Endothelial cell of umbilical vein (primary cell): Measurements from ENCODE around the gene GADD45GIP1. TPM values are rescaled to one million over a fixed set of nuclear protein-coding genes. Genes with fewer than 3 reads are reported as not detected.

Experiments
- BruUV-seq: library from RNA; stranded (reverse); fragments of 400-500 nt; replicated peaks from 2 replicates; lab custom pipeline; 2021; lab: Mats Ljungman, UMichigan
- CTCF ChIA-PET: fragments of 300-600, 350-600 bp; sonication (Branson Sonifier 250); formaldehyde crosslinking; loops from one replicate; lab custom pipeline; 2021; ENCODE audit warnings: antibody characterized with exemption, inconsistent platforms; lab: Charles Lee
- POLR2A ChIA-PET: fragments of 300-600, 350-600 bp; sonication (Branson Sonifier 250); formaldehyde crosslinking; loops from one replicate; lab custom pipeline; 2021; ENCODE audit warnings: antibody characterized with exemption, inconsistent platforms; lab: Charles Lee
- DNase-seq: peaks from one replicate; pipeline ENCODE4 v3.0.0-alpha.2; 2011; ENCODE audit warnings: low read depth, low spot score
- FAIRE-seq: peaks from 2 replicates; lab custom pipeline; 2011; peaks lifted over from hg19 to GRCh38; lab: Jason Lieb, UNC
- H2AFZ ChIP-seq: 2 replicates; pipeline ENCODE4 v1.6.0; 2012; ENCODE audit warnings: low read depth, low read length, control low read depth, inconsistent platforms
- H3K27ac ChIP-seq: 2 replicates; pipeline ENCODE4 v1.5.1; 2011; ENCODE audit warnings: low read depth, mild to moderate bottlenecking, control low read depth, low read length, moderate library complexity; ENCODE audit not compliant: insufficient read depth
- H3K27me3 ChIP-seq, 2 experiments: 2 replicates each; pipeline versions ENCODE4 v1.6.0 to v1.6.1; 2011; ENCODE audit warnings: low read length in 2 of 2, mixed read lengths in 1 of 2; ENCODE audit not compliant: control insufficient read depth in 2 of 2, insufficient read depth in 2 of 2
- H3K36me3 ChIP-seq, 2 experiments: 2 replicates in 1 of 2; 3 replicates in 1 of 2; pipeline ENCODE4 v1.5.1; 2011; ENCODE audit warnings: low read length in 2 of 2, mild to moderate bottlenecking in 1 of 2, moderate library complexity in 1 of 2; ENCODE audit not compliant: control insufficient read depth in 2 of 2, insufficient read depth in 2 of 2; ENCODE audit errors: extremely low read depth in 1 of 2
- H3K4me1 ChIP-seq: 3 replicates; pipeline ENCODE4 v1.5.1; 2011; ENCODE audit warnings: mild to moderate bottlenecking, low read length; ENCODE audit not compliant: control insufficient read depth, insufficient read depth; ENCODE audit errors: extremely low read depth
- H3K4me2 ChIP-seq: 2 replicates; pipeline ENCODE4 v1.6.1; 2011; ENCODE audit warnings: low read length, control low read depth, mixed read lengths; ENCODE audit not compliant: insufficient read depth
- H3K4me3 ChIP-seq, 3 experiments: fragments of 200-600 bp in 1 of 3; sonication (generic), shearing (Covaris generic) in 1 of 3; replicated peaks in 1 of 3; 2 replicates each; pipeline ENCODE4 v1.5.1; 2011 to 2016; ENCODE audit warnings: control low read depth in 3 of 3, low read length in 3 of 3, mild to moderate bottlenecking in 2 of 3, inconsistent platforms in 1 of 3, low read depth in 1 of 3, moderate library complexity in 1 of 3; ENCODE audit not compliant: insufficient read depth in 1 of 3
- H3K79me2 ChIP-seq: 2 replicates; pipeline ENCODE4 v1.6.0; 2012; ENCODE audit warnings: low read length, inconsistent platforms; ENCODE audit not compliant: control insufficient read depth, insufficient read depth
- H3K9ac ChIP-seq: replicated peaks from 2 replicates; pipeline ENCODE3; 2011; ENCODE audit warnings: low read length, control low read depth; ENCODE audit not compliant: insufficient read depth; ENCODE audit errors: extremely low read depth
- H3K9me1 ChIP-seq: replicated peaks from 3 replicates; pipeline ENCODE4 v1.6.0; 2011; ENCODE audit warnings: mild to moderate bottlenecking, low read length; ENCODE audit not compliant: control insufficient read depth, insufficient read depth; ENCODE audit errors: extremely low read depth
- H3K9me3 ChIP-seq: replicated peaks from 2 replicates; pipeline ENCODE4 v1.5.1; 2012; ENCODE audit warnings: low read length, inconsistent platforms; ENCODE audit not compliant: control insufficient read depth, insufficient read depth
- H4K20me1 ChIP-seq: replicated peaks from 2 replicates; pipeline ENCODE3; 2011; ENCODE audit warnings: mild to moderate bottlenecking, low read length; ENCODE audit not compliant: control insufficient read depth, insufficient read depth; ENCODE audit errors: extremely low read depth
- CTCF ChIP-seq, 2 donors: IDR thresholded peaks; 1 replicate in 1 of 2; 2 replicates in 1 of 2; pipeline ENCODE4 v1.5.1; 2011; ENCODE audit warnings: low read length in 2 of 2, mild to moderate bottlenecking in 2 of 2, moderate library complexity in 2 of 2, control low read depth in 1 of 2, inconsistent platforms in 1 of 2, low read depth in 1 of 2; ENCODE audit not compliant: insufficient read depth in 1 of 2; ENCODE audit errors: extremely low read depth in 1 of 2
- FOS ChIP-seq: IDR thresholded peaks from 2 replicates; pipeline ENCODE4 v1.6.1; 2011; ENCODE audit warnings: mild to moderate bottlenecking, low read length, moderate library complexity, borderline replicate concordance; ENCODE audit not compliant: insufficient read depth
- GATA2 ChIP-seq: IDR thresholded peaks from 2 replicates; pipeline ENCODE4 v1.7.0; 2011; ENCODE audit warnings: low read depth, mild to moderate bottlenecking, moderate library complexity, mixed read lengths, low read length; ENCODE audit not compliant: insufficient read length, insufficient read depth
- JUN ChIP-seq: IDR thresholded peaks from 2 replicates; pipeline ENCODE4 v1.6.1; 2011; ENCODE audit warnings: borderline replicate concordance, low read depth; ENCODE audit not compliant: insufficient read length, insufficient read depth
- MAX ChIP-seq: IDR thresholded peaks from 2 replicates; pipeline ENCODE4 v1.6.1; 2011; ENCODE audit not compliant: insufficient read depth, insufficient read length
- MYC ChIP-seq: IDR thresholded peaks from one replicate; pipeline ENCODE4 v1.6.1; 2011; ENCODE audit warnings: mild to moderate bottlenecking, low read depth, low read length
- dilution Hi-C: fragments of 300-500 bp; cut with MboI; formaldehyde crosslinking; loops from one replicate; pipeline ENCODE4 v1.15.0; 2019; ENCODE audit warnings: low sequenced_read_pairs; ENCODE audit not compliant: extremely low pct_ligation_motif_present
- intact Hi-C: fragments of 100-400 bp; cut with micrococcal nuclease; formaldehyde crosslinking; loops from one replicate; pipeline ENCODE4 v1.10.0; 2022
- polyA plus RNA-seq, 4 experiments: library from polyadenylated mRNA; depleted of rRNA in 3 of 4; stranded (reverse) in 3 of 4; unstranded in 1 of 4; fragments of >200 nt; gene quantifications; 2 replicates each; pipeline versions ENCODE4 v1.2.1 to v1.2.3, GENCODE V29; 2011 to 2012; ENCODE audit warnings: missing spikeins in 1 of 4
- total RNA-seq: library from RNA; stranded (reverse); gene quantifications from 2 replicates; pipeline ENCODE4 v1.2.3, GENCODE V29; 2021

The GADD45GIP1 gene
- total and polyA plus RNA-seq, 2 donors (not counting 3 experiments of a cell fraction or from before 2014, with no cell fraction given): 32.8 to 38.3 TPM

- intact Hi-C loops: loop anchor here (5.0 kb wide), 1 partner anchor 177 kb away; the partner anchor contains the start of genes IER2 and STX10
- DNase-seq (no peak), FAIRE-seq (no peak)
- Histone ChIP-seq H3K4me1 (no peaks in the 10 kb centered on the region), H3K79me2 (no peaks in the 10 kb centered on the region), H3K4me2 (no peak overlapping the region), H4K20me1 (no peaks in the 10 kb centered on the region), H3K4me3 (no peak overlapping the region), H3K36me3 (no peaks in the 10 kb centered on the region), H3K9ac (no peak overlapping the region), H3K27ac (no peak overlapping the region), H3K9me3 (no peaks in the 10 kb centered on the region), H2AFZ (no peak overlapping the region), H3K9me1 (no peaks in the 10 kb centered on the region), H3K27me3 (no peaks in the 10 kb centered on the region)
- POLR2A ChIA-PET: no interaction called here
- TF ChIP-seq MYC (no peak), JUN (no peak), CTCF (IDR thresholded peaks at IDR 0.05; ENCODE audit: extremely low read depth in 1 of 2, insufficient read depth in 1 of 2, low read depth in 1 of 2, low read length in 2 of 2) (no peak), FOS (no peak), GATA2 (no peak), MAX (no peak)
- no TSS peak for BruUV-seq
- dilution Hi-C loops: no loop called here
- CTCF ChIA-PET: interaction anchor here (0.9 to 13.4 kb wide), 5 partner anchors 9 to 118 kb away, joined by 3 to 543 read pairs (median 76); no protein-coding TSS in a partner anchor
Observed at GRCh38 chr19:12975221-12975741, 18.3 kb upstream of the GADD45GIP1 start.
